GM13976 (cell line): ENCODE results near the gene TF.

Experiments used
- DNase-seq: peaks from one replicate; pipeline ENCODE4 v3.0.0; 2012; ENCODE audit warnings: low spot score
- in situ Hi-C: fragments of 300-500 bp; cut with MboI; formaldehyde crosslinking; loops from one replicate; pipeline ENCODE4 v1.12.0; 2022; ENCODE audit warnings: low sequenced_read_pairs, mixed read lengths, inconsistent platforms; ENCODE audit not compliant: unreplicated experiment
- TF ChIP-seq, protein P1 (sequence below): IDR thresholded peaks from 2 replicates; pipeline ENCODE4 v1.5.1; 2012; ENCODE audit warnings: borderline replicate concordance, mild to moderate bottlenecking; ENCODE audit not compliant: insufficient read depth; ENCODE audit errors: extremely low read depth, missing control alignments, control extremely low read depth

Gene TF

GRCh38 chr3:133804896-133805295 lies 58.7 kb downstream of the TF start:
- in situ Hi-C loops = no loop called here
- TF ChIP-seq, protein P1, sequence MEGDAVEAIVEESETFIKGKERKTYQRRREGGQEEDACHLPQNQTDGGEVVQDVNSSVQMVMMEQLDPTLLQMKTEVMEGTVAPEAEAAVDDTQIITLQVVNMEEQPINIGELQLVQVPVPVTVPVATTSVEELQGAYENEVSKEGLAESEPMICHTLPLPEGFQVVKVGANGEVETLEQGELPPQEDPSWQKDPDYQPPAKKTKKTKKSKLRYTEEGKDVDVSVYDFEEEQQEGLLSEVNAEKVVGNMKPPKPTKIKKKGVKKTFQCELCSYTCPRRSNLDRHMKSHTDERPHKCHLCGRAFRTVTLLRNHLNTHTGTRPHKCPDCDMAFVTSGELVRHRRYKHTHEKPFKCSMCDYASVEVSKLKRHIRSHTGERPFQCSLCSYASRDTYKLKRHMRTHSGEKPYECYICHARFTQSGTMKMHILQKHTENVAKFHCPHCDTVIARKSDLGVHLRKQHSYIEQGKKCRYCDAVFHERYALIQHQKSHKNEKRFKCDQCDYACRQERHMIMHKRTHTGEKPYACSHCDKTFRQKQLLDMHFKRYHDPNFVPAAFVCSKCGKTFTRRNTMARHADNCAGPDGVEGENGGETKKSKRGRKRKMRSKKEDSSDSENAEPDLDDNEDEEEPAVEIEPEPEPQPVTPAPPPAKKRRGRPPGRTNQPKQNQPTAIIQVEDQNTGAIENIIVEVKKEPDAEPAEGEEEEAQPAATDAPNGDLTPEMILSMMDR = no peak
- DNase-seq = no peak

- TF ChIP-seq, protein P1 = no peak
- no peak for DNase-seq
- in situ Hi-C loops = no loop called here
Observed at GRCh38 chr3:133805384-133805701, 59.1 kb downstream of the TF start.

- TF ChIP-seq, protein P1 = no peak
- peak; percentile 98 for DNase-seq
- in situ Hi-C loops = no loop called here
Observed at GRCh38 chr3:133805702-133806475, 59.7 kb downstream of the TF start, which contains the start of gene SRPRB. TSS of gene SRPRB (plus strand) at chr3:133805815. CDS start at chr3:133805849, 34 bp downstream.

DNA sequence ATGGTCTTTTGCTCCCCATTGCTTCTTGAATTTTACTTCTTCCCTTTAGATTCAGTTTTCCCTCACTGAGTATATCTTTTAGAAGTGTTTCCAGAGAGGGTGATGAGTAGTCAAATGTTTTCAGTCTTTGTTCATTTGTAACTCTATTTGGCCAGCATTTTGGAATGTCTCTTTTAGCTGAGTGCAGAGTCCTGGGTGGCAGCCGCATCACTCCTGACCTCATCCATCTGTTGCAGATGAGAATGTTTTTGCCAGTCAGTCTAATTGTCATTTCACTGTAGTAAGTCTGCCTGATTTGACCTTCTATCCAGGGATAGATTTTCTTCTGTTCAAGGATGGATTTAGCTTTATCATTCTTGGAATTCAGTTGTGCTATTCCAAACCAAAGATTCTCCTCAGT lies 66.7 kb downstream of the TF start:
- in situ Hi-C loops = no loop called here
- TF ChIP-seq, protein P1 = no peak
- DNase-seq = no peak

GRCh38 chr3:133815386-133815785 lies 69.2 kb downstream of the TF start:
- in situ Hi-C loops = no loop called here
- TF ChIP-seq, protein P1 = no peak
- DNase-seq = no peak

- in situ Hi-C loops = loop anchor here (10.0 kb wide), 1 partner anchor 105 kb away; no protein-coding TSS in a partner anchor
- TF ChIP-seq, protein P1 = no peak
- no peak for DNase-seq
Observed at GRCh38 chr3:133820129-133820528, 73.9 kb downstream of the TF start.
